SK-N-SH (cell line): Measurements from ENCODE around the gene FAM107B. TPM values are rescaled to one million over a fixed set of nuclear protein-coding genes. Genes with fewer than 3 reads are reported as not detected.
A peak's percentile ranks its signal among the peaks of the same experiment; 100 is the strongest.

Experiments
- CTCF ChIA-PET: fragments of 300-600, 350-600 bp; formaldehyde crosslinking; extraction: SDS; loops from one replicate; lab custom pipeline; 2021; lab: Yijun Ruan, JAX
- POLR2A ChIA-PET: fragments of 350-600 bp; sonication (Branson Sonifier 250); formaldehyde crosslinking; extraction: SDS; loops from one replicate; lab custom pipeline; 2020; ENCODE audit warnings: antibody characterized with exemption, inconsistent platforms; lab: Yijun Ruan, JAX
- DNase-seq: peaks from one replicate; pipeline ENCODE4 v3.0.0; 2012
- H2AFZ ChIP-seq: fragments of 200-600 bp; sonication (generic); 2 replicates; pipeline ENCODE4 v1.8.1; 2016; ENCODE audit warnings: antibody characterized with exemption, mild to moderate bottlenecking, low read depth
- H3F3A ChIP-seq: fragments of 200-600 bp; sonication (generic); replicated peaks from 2 replicates; pipeline ENCODE3; 2016; ENCODE audit warnings: antibody characterized with exemption, mild to moderate bottlenecking; ENCODE audit not compliant: insufficient read depth
- H3K27ac ChIP-seq, 2 experiments: fragments of 200-500 bp in 1 of 2; fragments of 200-600 bp in 1 of 2; sonication (Bioruptor generic) in 1 of 2; sonication (generic), shearing (Covaris generic) in 1 of 2; 2 replicates each; pipeline versions ENCODE4 v1.5.1 to v1.6.1; 2014 to 2016; ENCODE audit warnings: low read depth in 2 of 2, inconsistent platforms in 1 of 2, low read length in 1 of 2, mild to moderate bottlenecking in 1 of 2, mixed read lengths in 1 of 2
- H3K27me3 ChIP-seq: fragments of 200-600 bp; sonication (generic), shearing (Covaris generic); 2 replicates; pipeline ENCODE4 v1.6.1; 2016; ENCODE audit warnings: mixed run types; ENCODE audit not compliant: insufficient read depth
- H3K36me3 ChIP-seq, 2 experiments: fragments of 200-500 bp in 1 of 2; fragments of 200-600 bp in 1 of 2; sonication (Bioruptor generic) in 1 of 2; sonication (generic) in 1 of 2; replicated peaks in 1 of 2; 2 replicates each; pipeline versions ENCODE3 to v1.5.1; 2014 to 2016; ENCODE audit warnings: low read length in 1 of 2, mild to moderate bottlenecking in 1 of 2; ENCODE audit not compliant: insufficient read depth in 2 of 2, control insufficient read depth in 1 of 2
- H3K4me1 ChIP-seq, 2 experiments: fragments of 200-500 bp in 1 of 2; fragments of 200-600 bp in 1 of 2; sonication (Bioruptor generic) in 1 of 2; sonication (generic), shearing (Covaris generic) in 1 of 2; 2 replicates each; pipeline versions ENCODE4 v1.5.1 to v1.6.1; 2014 to 2016; ENCODE audit warnings: low read depth in 1 of 2, low read length in 1 of 2, mixed run types in 1 of 2; ENCODE audit not compliant: insufficient read depth in 2 of 2, control insufficient read depth in 1 of 2
- H3K4me2 ChIP-seq: fragments of 200-600 bp; sonication (generic), shearing (Covaris generic); 2 replicates; pipeline ENCODE4 v1.6.1; 2017; ENCODE audit warnings: mixed run types
- H3K4me3 ChIP-seq, 2 experiments: fragments of 200-500 bp in 1 of 2; fragments of 200-600 bp in 1 of 2; sonication (Bioruptor generic) in 1 of 2; sonication (generic), shearing (Covaris generic) in 1 of 2; 2 replicates each; pipeline versions ENCODE4 v1.5.1 to v1.8.1; 2014 to 2016; ENCODE audit warnings: low read depth in 2 of 2, inconsistent platforms in 1 of 2, low read length in 1 of 2, mild to moderate bottlenecking in 1 of 2, mixed read lengths in 1 of 2, moderate library complexity in 1 of 2
- H3K79me2 ChIP-seq: fragments of 200-600 bp; sonication (generic); 2 replicates; pipeline ENCODE4 v1.8.1; 2017; ENCODE audit warnings: mild to moderate bottlenecking; ENCODE audit not compliant: insufficient read depth
- H3K9ac ChIP-seq: fragments of 200-600 bp; sonication (generic); 2 replicates; pipeline ENCODE4 v1.6.1; 2017; ENCODE audit warnings: mixed run types
- H3K9me2 ChIP-seq: fragments of 200-600 bp; sonication (generic); 2 replicates; pipeline ENCODE4 v1.6.1; 2017; ENCODE audit warnings: mixed run types
- H3K9me3 ChIP-seq: fragments of 200-600 bp; sonication (generic); 2 replicates; pipeline ENCODE4 v1.6.1; 2017; ENCODE audit warnings: mixed run types, mild to moderate bottlenecking, moderate library complexity
- H4K20me1 ChIP-seq: fragments of 200-600 bp; sonication (generic); 2 replicates; pipeline ENCODE4 v1.6.1; 2017; ENCODE audit warnings: mild to moderate bottlenecking, mixed run types; ENCODE audit not compliant: insufficient read depth
- CTCF ChIP-seq: fragments of 200-600 bp; sonication (generic); IDR thresholded peaks from 2 replicates; pipeline ENCODE4 v1.6.1; 2017; ENCODE audit warnings: antibody characterized with exemption, mild to moderate bottlenecking, moderate library complexity
- EP300 ChIP-seq, 2 experiments: IDR thresholded peaks; 2 replicates each; pipeline versions ENCODE4 v1.4.0 to v1.6.1; 2012; ENCODE audit warnings: borderline replicate concordance in 1 of 2, low read depth in 1 of 2, low read length in 1 of 2
- FOSL2 ChIP-seq: IDR thresholded peaks from 2 replicates; pipeline ENCODE4 v1.4.0; 2012; ENCODE audit warnings: low read depth, mild to moderate bottlenecking, moderate library complexity, borderline replicate concordance
- FOXM1 ChIP-seq: IDR thresholded peaks from 2 replicates; pipeline ENCODE4 v1.4.0; 2012; ENCODE audit warnings: low read depth, mild to moderate bottlenecking
- IRF3 ChIP-seq: fragments of 150-350 bp; IDR thresholded peaks from 2 replicates; pipeline ENCODE4 v1.6.1; 2016; ENCODE audit warnings: mild to moderate bottlenecking, low read depth, low read length
- JUND ChIP-seq: IDR thresholded peaks from 2 replicates; pipeline ENCODE4 v1.4.0; 2012
- MEF2A ChIP-seq: IDR thresholded peaks from 2 replicates; pipeline ENCODE4 v1.4.0; 2012; ENCODE audit warnings: low read depth, borderline replicate concordance
- MXI1 ChIP-seq: IDR thresholded peaks from 2 replicates; pipeline ENCODE4 v1.6.1; 2012; ENCODE audit warnings: mild to moderate bottlenecking, low read depth, low read length, improper control_type of control experiment
- NFIC ChIP-seq: IDR thresholded peaks from 2 replicates; pipeline ENCODE4 v1.4.0; 2012; ENCODE audit warnings: borderline replicate concordance
- NRF1 ChIP-seq: IDR thresholded peaks from 2 replicates; pipeline ENCODE4 v1.6.1; 2012; ENCODE audit warnings: low read depth, mild to moderate bottlenecking, low read length
- POLR2AphosphoS5 ChIP-seq: IDR thresholded peaks from 2 replicates; pipeline ENCODE4 v1.6.1; 2012; ENCODE audit warnings: low read depth, low read length
- RAD21 ChIP-seq: IDR thresholded peaks from 2 replicates; pipeline ENCODE4 v1.6.1; 2012; ENCODE audit warnings: mild to moderate bottlenecking, low read length
- RCOR1 ChIP-seq: fragments of 150-350 bp; IDR thresholded peaks from 2 replicates; pipeline ENCODE4 v1.6.1; 2017; ENCODE audit warnings: antibody characterized with exemption, low read length
- REST ChIP-seq: IDR thresholded peaks from 2 replicates; pipeline ENCODE4 v1.6.1; 2012; ENCODE audit warnings: mild to moderate bottlenecking, low read depth, low read length, moderate library complexity
- RFX5 ChIP-seq: IDR thresholded peaks from 2 replicates; pipeline ENCODE4 v1.6.1; 2012; ENCODE audit warnings: mild to moderate bottlenecking, improper control_type of control experiment, low read length
- RXRA ChIP-seq: IDR thresholded peaks from 2 replicates; pipeline ENCODE4 v1.4.0; 2012; ENCODE audit warnings: low read depth, mild to moderate bottlenecking, borderline replicate concordance
- TAF1 ChIP-seq: IDR thresholded peaks from 2 replicates; pipeline ENCODE4 v1.6.1; 2012; ENCODE audit warnings: low read depth, mild to moderate bottlenecking, low read length, moderate library complexity, borderline replicate concordance
- TEAD4 ChIP-seq: IDR thresholded peaks from 2 replicates; pipeline ENCODE4 v1.4.0; 2012; ENCODE audit warnings: mild to moderate bottlenecking, borderline replicate concordance; ENCODE audit not compliant: insufficient read depth
- USF1 ChIP-seq: IDR thresholded peaks from 2 replicates; pipeline ENCODE4 v1.4.0; 2012; ENCODE audit warnings: low read depth, borderline replicate concordance
- USF2 ChIP-seq: fragments of 150-350 bp; IDR thresholded peaks from 2 replicates; pipeline ENCODE4 v1.6.1; 2017; ENCODE audit warnings: antibody characterized with exemption, low read length, low read depth, borderline replicate concordance
- YY1 ChIP-seq: IDR thresholded peaks from 2 replicates; pipeline ENCODE4 v1.4.0; 2012; ENCODE audit warnings: low read depth, mild to moderate bottlenecking
- ZBTB33 ChIP-seq: IDR thresholded peaks from 2 replicates; pipeline ENCODE4 v1.4.0; 2012; ENCODE audit warnings: low read depth, borderline replicate concordance
- WGBS: methylation state at CpG from one replicate; pipeline ENCODE4 v1.1.6; 2017; ENCODE audit warnings: low lambda C conversion rate; 5-methylcytosine and 5-hydroxymethylcytosine counted together
- polyA plus RNA-seq, 3 experiments: library from polyadenylated mRNA; depleted of rRNA; stranded (reverse); fragments of >200 nt; gene quantifications; 2 replicates each; pipeline ENCODE4 v1.2.3, GENCODE V29; 2012

FAM107B gene
- polyA plus RNA-seq, 1 of the 3 experiments (the other 2 are of a cell fraction) = 1.0 TPM

GRCh38 chr10:14648005-14648765 is 126.5 kb downstream of the FAM107B start:
- Histone ChIP-seq H3K4me3 (peak overlapping the region in 1 of 2 experiments; percentile 15; a peak in 2 of 4 replicates), H3K9me2 (no peaks in the 10 kb centered on the region), H2AFZ (no peak overlapping the region), H3K27me3 (no peaks in the 10 kb centered on the region), H3F3A (no peaks in the 10 kb centered on the region), H3K9me3 (no peaks in the 10 kb centered on the region), H4K20me1 (no peaks in the 10 kb centered on the region), H3K9ac (no peak overlapping the region), H3K36me3 (no peaks in the 10 kb centered on the region), H3K4me1 (peaks cover 14 to 27% of the 10 kb centered on the region in 2 experiments; a peak in 3 of 4 replicates), H3K4me2 (peak overlapping the region; percentile 48; the same call in 1 of the 2 replicates), H3K27ac (peak overlapping the region in 1 of 2 experiments; percentile 80; a peak in 2 of 4 replicates), H3K79me2 (no peaks in the 10 kb centered on the region)
- CTCF ChIA-PET = interaction anchor here (0.7 to 1.4 kb wide), 3 partner anchors 8 to 40 kb away, joined by 3 read pairs; no protein-coding TSS in a partner anchor
- WGBS = 45% methylated on average over 14 of the region's 15 CpGs
- POLR2A ChIA-PET = no interaction called here
- peak; percentile 63 for DNase-seq
- TF ChIP-seq USF2 (no peak), POLR2AphosphoS5 (no peak), YY1 (no peak), NRF1 (no peak), RAD21 (peak; percentile 15; the same call in 1 of the 2 replicates), FOXM1 (no peak), FOSL2 (no peak), TEAD4 (no peak), ZBTB33 (no peak), USF1 (no peak), TAF1 (no peak), RCOR1 (0 out of 2 replicates have a peak, but pooled peaks have one; percentile 32), IRF3 (no peak), MEF2A (no peak), RFX5 (peak; percentile 61), EP300 (IDR thresholded peaks at IDR 0.05; ENCODE audit: borderline replicate concordance in 1 of 2, low read depth in 1 of 2, low read length in 1 of 2) (peak in 1 of 2 experiments; percentile 49; a peak in 1 of 4 replicates), MXI1 (peak; percentile 71; the same call in 1 of the 2 replicates), JUND (no peak), NFIC (no peak), CTCF (no peak), RXRA (no peak), REST (no peak)
